NT2/D1 (cell line): ENCODE data around the gene SORT1.

Source experiments
- SUZ12 ChIP-seq: IDR thresholded peaks from 2 replicates; pipeline ENCODE4 v1.6.1; 2011; ENCODE audit not compliant: insufficient read length, insufficient read depth; ENCODE audit errors: extremely low read depth
- YY1 ChIP-seq: IDR thresholded peaks from 2 replicates; pipeline ENCODE4 v1.6.1; 2011; ENCODE audit not compliant: insufficient read length, insufficient read depth

DNA sequence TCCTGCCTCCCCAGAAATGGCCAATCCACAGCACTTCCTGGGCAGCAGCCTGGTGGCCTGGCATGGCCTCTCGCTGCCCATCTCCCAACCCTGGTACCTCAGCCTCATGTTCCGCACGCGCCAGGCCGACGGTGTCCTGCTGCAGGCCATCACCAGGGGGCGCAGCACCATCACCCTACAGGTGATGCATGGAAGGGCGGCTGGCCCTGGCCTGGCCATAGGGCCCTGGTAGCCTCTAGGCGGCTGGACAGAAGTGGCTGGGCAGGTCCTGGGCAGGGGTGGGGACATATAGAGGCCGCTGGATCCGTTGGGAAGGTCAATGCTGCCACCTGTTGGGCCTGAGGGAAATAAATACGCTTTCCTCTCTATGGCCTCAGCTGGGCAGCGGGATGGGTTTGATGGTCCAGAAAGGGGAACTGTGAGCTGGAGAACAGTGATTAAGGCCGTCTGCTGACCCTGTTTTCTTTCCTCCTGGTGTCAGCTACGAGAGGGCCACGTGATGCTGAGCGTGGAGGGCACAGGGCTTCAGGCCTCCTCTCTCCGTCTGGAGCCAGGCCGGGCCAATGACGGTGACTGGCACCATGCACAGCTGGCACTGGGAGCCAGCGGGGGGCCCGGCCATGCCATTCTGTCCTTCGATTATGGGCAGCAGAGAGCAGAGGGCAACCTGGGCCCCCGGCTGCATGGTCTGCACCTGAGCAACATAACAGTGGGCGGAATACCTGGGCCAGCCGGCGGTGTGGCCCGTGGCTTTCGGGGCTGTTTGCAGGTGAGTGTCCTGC lies 133.9 kb downstream of the SORT1 start:
- TF ChIP-seq YY1 (no peak), SUZ12 (no peak)
